Ectodermal cell (in vitro differentiated cells): Measurements from ENCODE around the gene NTN1.

Experiments used
- H3K27ac ChIP-seq: 2 replicates; pipeline ENCODE4 v1.7.0; 2013; ENCODE audit warnings: mild to moderate bottlenecking, low read depth, low read length; ENCODE audit not compliant: insufficient read depth, poor library complexity, severe bottlenecking
- H3K27me3 ChIP-seq: 2 replicates; pipeline ENCODE4 v1.7.0; 2013; ENCODE audit warnings: mild to moderate bottlenecking, low read length; ENCODE audit not compliant: insufficient read depth, control insufficient read depth, poor library complexity, severe bottlenecking
- H3K36me3 ChIP-seq: one replicate; pipeline ENCODE4 v1.7.0; 2013; ENCODE audit warnings: low read length; ENCODE audit not compliant: control insufficient read depth, insufficient read depth
- H3K4me1 ChIP-seq: one replicate; pipeline ENCODE4 v1.7.0; 2013; ENCODE audit warnings: low read length; ENCODE audit not compliant: control insufficient read depth, insufficient read depth
- H3K4me3 ChIP-seq: 2 replicates; pipeline ENCODE4 v1.7.0; 2013; ENCODE audit warnings: low read depth, low read length, control low read depth; ENCODE audit not compliant: insufficient read depth
- H3K9me3 ChIP-seq: 2 replicates; pipeline ENCODE4 v1.7.0; 2013; ENCODE audit warnings: mild to moderate bottlenecking, low read length, moderate library complexity; ENCODE audit not compliant: control insufficient read depth
- WGBS, 2 experiments: methylation state at CpG; one replicate each; pipeline ENCODE4 v1.1.7; 2013; ENCODE audit warnings: missing lambda C conversion rate in 2 of 2; 5-methylcytosine and 5-hydroxymethylcytosine counted together

The NTN1 gene

GRCh38 chr17:9116861-9117568 is 95.7 kb downstream of the NTN1 start:
- H3K36me3 ChIP-seq, result no peaks in the 10 kb centered on the region
- H3K4me3 ChIP-seq, result no peak overlapping the region
- 64 to 66% methylated on average over 19 of the region's 19 CpGs for WGBS, 2 experiments
- no peak overlapping the region for H3K27ac ChIP-seq
- H3K9me3 ChIP-seq, result no peaks in the 10 kb centered on the region
- H3K4me1 ChIP-seq, result peaks cover 14% of the 10 kb centered on the region
- peaks cover 19% of the 10 kb centered on the region for H3K27me3 ChIP-seq

GRCh38 chr17:9120471-9120870 is 99.2 kb downstream of the NTN1 start:
- 27 to 28% methylated on average over 5 of the region's 5 CpGs for WGBS, 2 experiments
- no peak overlapping the region for H3K4me3 ChIP-seq
- peaks cover 13% of the 10 kb centered on the region for H3K4me1 ChIP-seq
- H3K9me3 ChIP-seq, result no peaks in the 10 kb centered on the region
- H3K27me3 ChIP-seq, result peaks cover 13% of the 10 kb centered on the region
- H3K27ac ChIP-seq, result no peak overlapping the region
- H3K36me3 ChIP-seq, result no peaks in the 10 kb centered on the region

- no peaks in the 10 kb centered on the region for H3K9me3 ChIP-seq
- H3K4me3 ChIP-seq, result no peak overlapping the region
- H3K36me3 ChIP-seq, result no peaks in the 10 kb centered on the region
- 87 to 90% methylated on average over 15 of the region's 15 CpGs for WGBS, 2 experiments
- H3K4me1 ChIP-seq, result peaks cover 7% of the 10 kb centered on the region
- H3K27me3 ChIP-seq, result peaks cover 8% of the 10 kb centered on the region
- H3K27ac ChIP-seq, result no peak overlapping the region
Observed at GRCh38 chr17:9121186-9121820, 100.0 kb downstream of the NTN1 start.

GRCh38 chr17:9123594-9124553 is 102.6 kb downstream of the NTN1 start:
- H3K27ac ChIP-seq, result no peak overlapping the region
- H3K4me1 ChIP-seq, result no peaks in the 10 kb centered on the region
- WGBS, 2 experiments, result 88 to 90% methylated on average over 17 of the region's 17 CpGs
- no peaks in the 10 kb centered on the region for H3K36me3 ChIP-seq
- H3K9me3 ChIP-seq, result no peaks in the 10 kb centered on the region
- H3K27me3 ChIP-seq, result no peaks in the 10 kb centered on the region
- H3K4me3 ChIP-seq, result no peak overlapping the region

- no peaks in the 10 kb centered on the region for H3K27me3 ChIP-seq
- H3K27ac ChIP-seq, result no peak overlapping the region
- WGBS, 2 experiments, result 89 to 91% methylated on average over 10 of the region's 10 CpGs
- H3K36me3 ChIP-seq, result no peaks in the 10 kb centered on the region
- H3K4me3 ChIP-seq, result no peak overlapping the region
- H3K9me3 ChIP-seq, result no peaks in the 10 kb centered on the region
- H3K4me1 ChIP-seq, result no peaks in the 10 kb centered on the region
Observed at GRCh38 chr17:9124554-9124935, 103.2 kb downstream of the NTN1 start.

DNA sequence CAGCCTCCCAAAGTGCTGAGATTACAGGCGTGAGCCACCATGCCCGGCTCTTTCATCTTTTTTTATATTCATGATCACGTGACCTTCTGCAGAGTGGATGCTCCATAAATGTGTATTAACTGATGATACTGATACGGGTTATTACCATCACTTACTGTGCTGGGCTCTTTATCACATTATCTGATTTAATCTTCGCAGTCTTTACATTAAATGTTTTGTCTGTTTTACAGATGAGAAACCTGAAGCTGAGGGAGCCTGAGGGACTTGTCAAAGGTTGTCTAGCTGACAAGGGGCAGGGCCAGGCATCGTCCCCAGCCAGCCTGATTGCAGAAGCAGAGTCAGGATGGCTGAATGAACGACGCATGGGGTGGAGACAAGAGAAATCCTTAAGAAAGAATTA is 104.4 kb downstream of the NTN1 start:
- H3K4me3 ChIP-seq, result no peak overlapping the region
- 83 to 85% methylated on average over 8 of the region's 8 CpGs for WGBS, 2 experiments
- H3K36me3 ChIP-seq, result no peaks in the 10 kb centered on the region
- H3K27me3 ChIP-seq, result no peaks in the 10 kb centered on the region
- no peaks in the 10 kb centered on the region for H3K4me1 ChIP-seq
- no peaks in the 10 kb centered on the region for H3K9me3 ChIP-seq
- H3K27ac ChIP-seq, result no peak overlapping the region

DNA sequence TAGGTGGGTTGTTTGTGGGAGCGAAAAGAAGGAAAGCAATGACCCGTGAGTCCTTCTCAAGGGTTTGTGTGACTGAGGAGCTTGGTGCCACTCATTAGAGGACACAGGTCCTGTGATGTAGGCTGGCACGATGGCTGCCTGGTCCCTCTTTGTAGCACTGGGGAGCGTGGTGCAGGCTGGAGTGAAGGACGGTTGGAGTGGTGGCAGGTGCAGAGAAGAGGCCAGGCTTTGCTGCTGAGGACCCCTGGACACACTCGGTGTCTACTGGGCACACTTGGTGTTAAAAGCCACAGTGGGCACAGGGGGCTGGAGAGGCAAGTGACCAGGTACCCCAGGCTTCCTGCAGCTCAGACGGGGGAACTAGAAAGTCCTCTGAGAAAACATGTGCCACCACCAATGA is 106.0 kb downstream of the NTN1 start:
- no peaks in the 10 kb centered on the region for H3K4me1 ChIP-seq
- no peak overlapping the region for H3K27ac ChIP-seq
- no peaks in the 10 kb centered on the region for H3K9me3 ChIP-seq
- no peaks in the 10 kb centered on the region for H3K27me3 ChIP-seq
- no peak overlapping the region for H3K4me3 ChIP-seq
- H3K36me3 ChIP-seq, result no peaks in the 10 kb centered on the region
- WGBS, 2 experiments, result 94 to 96% methylated on average over 7 of the region's 7 CpGs

DNA sequence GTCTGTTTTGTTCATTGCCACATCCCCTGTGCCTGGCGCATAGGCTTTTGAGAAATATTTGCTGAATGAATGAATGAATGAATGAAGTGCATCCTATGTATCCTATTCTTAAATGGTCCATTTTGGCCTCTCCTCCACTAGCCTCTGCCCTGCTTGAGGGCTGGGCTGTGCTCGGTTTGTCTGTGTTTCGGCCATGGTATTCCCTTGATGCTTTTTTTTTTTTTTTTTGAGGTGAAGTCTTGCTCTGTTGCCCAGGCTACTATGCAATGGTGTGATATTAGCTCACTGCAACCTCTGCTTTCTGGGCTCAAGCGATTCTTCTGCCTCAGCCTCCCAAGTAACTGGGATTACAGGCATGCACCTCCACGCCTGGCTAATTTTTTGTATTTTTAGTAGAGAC is 110.1 kb downstream of the NTN1 start:
- H3K27ac ChIP-seq, result no peak overlapping the region
- no peak overlapping the region for H3K4me3 ChIP-seq
- no peaks in the 10 kb centered on the region for H3K27me3 ChIP-seq
- WGBS, 2 experiments, result 81 to 88% methylated on average over 5 of the region's 5 CpGs
- no peaks in the 10 kb centered on the region for H3K4me1 ChIP-seq
- no peaks in the 10 kb centered on the region for H3K9me3 ChIP-seq
- H3K36me3 ChIP-seq, result no peaks in the 10 kb centered on the region

DNA sequence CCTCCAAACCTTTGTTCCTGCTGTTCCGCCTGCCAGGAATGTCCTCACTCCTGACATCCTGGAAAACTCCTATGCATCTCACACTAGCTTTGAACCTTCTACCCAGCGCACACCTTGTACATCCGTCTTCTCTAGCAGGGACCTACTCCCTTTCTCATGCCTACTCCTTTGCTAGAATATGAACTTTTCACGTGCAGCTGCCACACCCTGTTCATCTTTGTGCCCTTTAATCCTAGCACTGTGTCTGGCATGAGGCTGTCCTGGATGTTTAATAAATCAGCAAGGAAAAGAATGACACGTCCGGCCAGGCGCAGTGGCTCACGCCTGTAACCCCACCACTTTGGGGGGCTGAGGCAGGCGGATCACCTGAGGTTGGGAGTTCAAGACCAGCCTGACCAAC is 111.0 kb downstream of the NTN1 start:
- 92 to 96% methylated on average over 9 of the region's 9 CpGs for WGBS, 2 experiments
- H3K4me3 ChIP-seq, result no peak overlapping the region
- no peak overlapping the region for H3K27ac ChIP-seq
- no peaks in the 10 kb centered on the region for H3K9me3 ChIP-seq
- H3K27me3 ChIP-seq, result no peaks in the 10 kb centered on the region
- H3K36me3 ChIP-seq, result no peaks in the 10 kb centered on the region
- H3K4me1 ChIP-seq, result no peaks in the 10 kb centered on the region
